PC-9 (cell line): Measurements from ENCODE around the gene TMPRSS9. TPM values are rescaled to one million over a fixed set of nuclear protein-coding genes. Genes with fewer than 3 reads are reported as not detected.

Source experiments
- BruUV-seq: library from RNA; stranded (reverse); fragments of 400-500 nt; replicated peaks from 2 replicates; lab custom pipeline; 2021; lab: Mats Ljungman, UMichigan
- CTCF ChIA-PET: fragments of 300-600 bp; sonication (Branson Sonifier 250); formaldehyde crosslinking; loops from one replicate; lab custom pipeline; 2022; ENCODE audit warnings: antibody characterized with exemption; lab: Charles Lee
- POLR2A ChIA-PET: fragments of 300-600 bp; sonication (Branson Sonifier 250); formaldehyde crosslinking; loops from one replicate; lab custom pipeline; 2022; ENCODE audit warnings: antibody characterized with exemption; ENCODE audit not compliant: unreplicated experiment; lab: Charles Lee
- DNase-seq, 2 experiments: peaks; one replicate each; pipeline versions ENCODE4 v3.0.0 to v3.0.0-alpha.2; 2015 to 2022; ENCODE audit warnings: mixed read lengths in 1 of 2
- H2AFZ ChIP-seq: fragments of 200-600 bp; sonication (generic); 2 replicates; pipeline ENCODE4 v1.8.1; 2017; ENCODE audit warnings: antibody characterized with exemption
- H3F3A ChIP-seq: fragments of 200-600 bp; sonication (generic); 2 replicates; pipeline ENCODE4 v1.8.1; 2017; ENCODE audit warnings: antibody characterized with exemption, mild to moderate bottlenecking, low read depth; ENCODE audit not compliant: insufficient read depth
- H3K27ac ChIP-seq: fragments of 200-600 bp; sonication (generic); 2 replicates; pipeline ENCODE4 v1.6.1; 2016; ENCODE audit warnings: mixed run types
- H3K27me3 ChIP-seq: fragments of 200-600 bp; sonication (generic); 2 replicates; pipeline ENCODE4 v1.6.1; 2016; ENCODE audit warnings: low read depth, mixed run types; ENCODE audit not compliant: insufficient read depth
- H3K36me3 ChIP-seq: fragments of 200-600 bp; sonication (generic); 2 replicates; pipeline ENCODE4 v1.6.1; 2016; ENCODE audit warnings: low read depth, mixed run types
- H3K4me1 ChIP-seq: fragments of 200-600 bp; sonication (generic); replicated peaks from 2 replicates; pipeline ENCODE4 v1.6.1; 2016; ENCODE audit warnings: mixed run types; ENCODE audit not compliant: insufficient read depth
- H3K4me2 ChIP-seq: fragments of 200-600 bp; sonication (generic); 2 replicates; pipeline ENCODE4 v1.6.1; 2017; ENCODE audit warnings: mixed run types
- H3K4me3 ChIP-seq: fragments of 200-600 bp; sonication (generic); 2 replicates; pipeline ENCODE4 v1.6.1; 2016; ENCODE audit warnings: mixed run types
- H3K79me2 ChIP-seq: fragments of 200-600 bp; sonication (generic); 2 replicates; pipeline ENCODE4 v1.6.1; 2017; ENCODE audit warnings: low read depth, mixed run types
- H3K9me2 ChIP-seq: fragments of 200-600 bp; sonication (generic); 2 replicates; pipeline ENCODE4 v1.8.1; 2017; ENCODE audit warnings: mild to moderate bottlenecking; ENCODE audit not compliant: insufficient read depth
- H3K9me3 ChIP-seq: fragments of 200-600 bp; sonication (generic); 2 replicates; pipeline ENCODE4 v1.8.1; 2016; ENCODE audit warnings: low read depth; ENCODE audit not compliant: insufficient read depth
- H4K20me1 ChIP-seq: fragments of 200-600 bp; sonication (generic); 2 replicates; pipeline ENCODE4 v1.8.1; 2017; ENCODE audit not compliant: insufficient read depth
- CTCF ChIP-seq: fragments of 200-600 bp; sonication (generic); conservative IDR thresholded peaks from 2 replicates; pipeline ENCODE4 v1.6.1; 2017; ENCODE audit warnings: mixed run types, antibody characterized with exemption, mild to moderate bottlenecking, moderate library complexity
- EZH2 ChIP-seq: fragments of 200-600 bp; sonication (generic); IDR thresholded peaks from 2 replicates; pipeline ENCODE4 v1.8.0; 2017; ENCODE audit warnings: antibody characterized with exemption, low read depth
- intact Hi-C: fragments of 100-400 bp; cut with micrococcal nuclease; formaldehyde crosslinking; loops from one replicate; pipeline ENCODE4 v1.10.0; 2022; ENCODE audit not compliant: unreplicated experiment
- total RNA-seq: library from RNA; stranded (reverse); gene quantifications from 2 replicates; pipeline ENCODE4 v1.2.3, GENCODE V29; 2021

Gene TMPRSS9
- total RNA-seq, 1 experiment from 2014 or later: 0.20 TPM

GRCh38 chr19:2375353-2376121 is 15.5 kb downstream of the TMPRSS9 start:
- H3K27ac ChIP-seq: no peak overlapping the region
- POLR2A ChIA-PET: no interaction called here
- no peaks in the 10 kb centered on the region for H3K9me2 ChIP-seq
- no peak overlapping the region for H3K4me3 ChIP-seq
- CTCF ChIA-PET: no interaction called here
- H4K20me1 ChIP-seq: no peaks in the 10 kb centered on the region
- TF ChIP-seq CTCF (no peak), EZH2 (no peak)
- no peak overlapping the region for H2AFZ ChIP-seq
- no peaks in the 10 kb centered on the region for H3K9me3 ChIP-seq
- H3F3A ChIP-seq: no peaks in the 10 kb centered on the region; the same call in 1 of the 2 replicates
- no peak for DNase-seq
- no peaks in the 10 kb centered on the region for H3K36me3 ChIP-seq
- no TSS peak for BruUV-seq
- intact Hi-C loops: no loop called here
- no peaks in the 10 kb centered on the region for H3K4me1 ChIP-seq
- H3K4me2 ChIP-seq: no peak overlapping the region
- no peaks in the 10 kb centered on the region for H3K27me3 ChIP-seq
- no peaks in the 10 kb centered on the region for H3K79me2 ChIP-seq

- CTCF ChIA-PET: no interaction called here
- no peak for TF ChIP-seq EZH2
- no peak for TF ChIP-seq CTCF
- intact Hi-C loops: no loop called here
- no peak overlapping the region for H3K27ac ChIP-seq
- H4K20me1 ChIP-seq: no peaks in the 10 kb centered on the region
- no peaks in the 10 kb centered on the region for H3K27me3 ChIP-seq
- H3K79me2 ChIP-seq: no peaks in the 10 kb centered on the region
- no peaks in the 10 kb centered on the region for H3K36me3 ChIP-seq
- H3K9me2 ChIP-seq: no peaks in the 10 kb centered on the region
- no peak overlapping the region for H3K4me3 ChIP-seq
- no peaks in the 10 kb centered on the region for H3K4me1 ChIP-seq
- POLR2A ChIA-PET: no interaction called here
- no peaks in the 10 kb centered on the region; the same call in 1 of the 2 replicates for H3F3A ChIP-seq
- no peak overlapping the region for H3K4me2 ChIP-seq
- no peak for DNase-seq
- H3K9me3 ChIP-seq: no peaks in the 10 kb centered on the region
- no TSS peak for BruUV-seq
- H2AFZ ChIP-seq: no peak overlapping the region
Measured at GRCh38 chr19:2376784-2377519, 16.9 kb downstream of the TMPRSS9 start.

- intact Hi-C loops: no loop called here
- POLR2A ChIA-PET: no interaction called here
Measured at GRCh38 chr19:2380567-2380966, 20.5 kb downstream of the TMPRSS9 start.

More at GRCh38 chr19:2380567-2380966, 20.5 kb downstream of the TMPRSS9 start:
- Histone ChIP-seq H3K4me3 (no peak overlapping the region), H3K27me3 (no peaks in the 10 kb centered on the region), H4K20me1 (no peaks in the 10 kb centered on the region), H3K4me2 (no peak overlapping the region), H2AFZ (no peak overlapping the region), H3K36me3 (no peaks in the 10 kb centered on the region), H3K9me3 (no peaks in the 10 kb centered on the region), H3F3A (peaks cover 4% of the 10 kb centered on the region; the same call in 1 of the 2 replicates), H3K9me2 (no peaks in the 10 kb centered on the region), H3K27ac (no peak overlapping the region), H3K79me2 (no peaks in the 10 kb centered on the region), H3K4me1 (peaks cover 2% of the 10 kb centered on the region; the same call in 1 of the 2 replicates)
- CTCF ChIA-PET: no interaction called here
- BruUV-seq: no TSS peak
- DNase-seq: no peak
- TF ChIP-seq CTCF (no peak), EZH2 (no peak)
